ENCODE data around the gene ACTRT1.

ACTRT1 gene

DNA sequence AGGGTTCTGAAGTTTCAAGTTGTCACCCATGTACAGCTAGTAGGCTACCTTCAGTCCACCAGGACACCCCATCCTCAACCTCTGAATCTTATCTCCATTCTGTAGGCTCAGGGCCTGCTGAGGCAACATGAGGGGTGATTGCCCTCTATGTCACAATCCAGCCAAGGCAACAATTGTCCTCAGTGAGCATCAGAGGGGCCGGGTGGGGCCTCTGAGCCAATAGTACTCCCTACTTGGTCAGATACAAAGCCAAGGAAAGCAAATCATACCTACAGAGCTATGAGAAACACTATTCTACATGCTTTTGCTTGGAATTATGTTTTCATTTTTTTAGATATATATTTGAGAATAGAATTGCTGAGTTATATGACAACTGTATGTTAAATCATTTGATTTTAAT lies at the start of gene ACTRT1:
Gene ACTRT1 (minus strand): TSS at position 101 of the 400 bp plus-strand sequence. CDS start 197 bp downstream, outside the sequence.
- DNase-seq (ENCODE audit: low read depth), result no peak

DNA sequence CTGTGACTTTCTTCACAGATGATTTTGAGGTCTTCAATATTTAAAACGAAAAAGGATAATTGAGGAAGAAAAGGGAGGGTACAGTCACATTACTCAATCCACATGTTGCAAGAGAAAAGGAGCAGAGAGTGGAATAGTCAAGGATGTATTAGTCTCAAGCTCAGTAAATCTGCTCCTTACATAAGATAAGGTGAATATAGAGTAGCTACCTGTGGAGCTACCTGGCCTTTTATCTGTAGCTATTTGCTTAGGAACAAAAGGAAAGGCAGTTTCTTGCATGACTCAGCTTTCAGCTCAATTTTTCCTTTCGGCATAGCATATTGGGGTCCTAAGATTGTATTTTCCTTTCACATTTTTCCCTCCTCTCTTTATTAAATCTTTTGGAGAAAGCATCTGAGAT lies 26.3 kb upstream of the ACTRT1 start:
- no peak for DNase-seq (ENCODE audit: low read depth)

DNA sequence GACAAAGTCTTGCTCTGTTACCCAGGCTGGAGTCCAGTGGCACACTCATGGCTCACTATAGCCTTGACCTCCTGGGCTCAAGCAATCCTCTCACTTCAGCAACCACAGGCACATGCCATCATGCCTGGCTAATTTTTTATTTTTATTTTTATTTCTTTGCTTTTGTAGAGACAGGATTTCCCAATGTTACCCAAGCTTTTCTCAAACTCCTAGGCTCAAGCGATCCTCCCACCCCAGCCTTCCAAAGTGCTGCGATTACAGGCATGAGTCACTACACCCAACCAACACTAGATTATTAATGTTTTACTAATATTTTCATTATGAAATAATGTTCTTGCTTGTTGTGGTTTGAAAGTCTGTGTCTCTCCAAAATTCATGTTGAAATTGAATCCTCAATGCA lies 5.2 kb upstream of the ACTRT1 start:
- no peak for DNase-seq (ENCODE audit: low read depth)

DNA sequence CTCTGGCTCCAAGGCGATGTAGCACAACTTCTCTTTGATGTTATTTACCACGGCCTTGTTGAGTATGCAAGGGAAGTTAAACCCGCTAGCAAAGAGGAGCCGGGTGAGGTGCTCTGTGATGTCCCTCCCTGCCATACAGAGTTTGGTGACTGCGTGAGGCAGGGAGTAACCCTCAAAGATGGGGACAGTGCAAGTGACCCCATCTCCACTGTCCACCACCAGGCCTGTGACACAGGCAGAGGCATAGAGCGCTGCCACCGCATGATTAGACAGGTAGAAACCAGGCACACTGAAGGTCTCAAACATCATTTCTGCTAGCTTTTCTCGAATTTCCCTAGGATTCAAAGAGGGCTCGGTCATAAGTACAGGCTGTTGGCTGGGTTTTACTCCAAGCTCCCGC lies 677 bp downstream of the ACTRT1 start:
- no peak for DNase-seq (ENCODE audit: low read depth)

DNA sequence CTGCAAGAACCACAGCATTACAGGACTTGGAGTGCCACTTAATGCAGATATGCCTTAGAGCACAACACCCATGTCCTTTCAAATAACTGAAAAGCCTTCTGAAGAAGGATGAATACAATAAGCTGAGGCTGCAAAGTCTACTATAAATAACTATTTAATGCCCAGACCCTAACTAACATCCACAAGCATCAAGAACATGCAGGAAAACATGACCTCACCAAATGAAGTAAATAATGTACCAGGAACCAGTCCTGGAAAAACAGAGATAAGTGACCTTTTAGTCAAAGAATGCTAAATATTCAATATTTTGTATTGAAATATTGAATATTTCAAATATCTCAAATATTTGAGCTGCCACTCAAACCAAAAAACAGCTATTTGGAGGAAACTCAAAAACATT lies 16.9 kb downstream of the ACTRT1 start:
- DNase-seq (ENCODE audit: low read depth), result no peak

DNA sequence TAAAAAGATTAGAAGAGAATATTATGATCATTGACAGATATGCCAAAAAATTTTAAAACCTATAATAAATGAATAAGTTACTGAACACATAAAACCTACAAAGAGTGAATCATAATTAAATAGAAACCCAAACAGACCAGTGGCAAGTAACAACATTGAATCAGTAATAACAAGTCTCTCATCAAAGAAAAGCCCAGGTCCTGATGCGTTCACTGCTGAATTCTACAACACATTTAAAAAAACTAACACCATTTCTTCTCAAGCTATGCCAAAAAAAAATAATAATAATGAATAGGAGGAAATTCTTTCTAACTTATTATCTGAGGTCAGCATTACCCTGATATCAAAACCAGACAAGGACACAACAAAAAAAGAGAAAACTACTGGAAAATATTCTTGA lies 30.6 kb downstream of the ACTRT1 start:
- DNase-seq (ENCODE audit: low read depth), result no peak

DNA sequence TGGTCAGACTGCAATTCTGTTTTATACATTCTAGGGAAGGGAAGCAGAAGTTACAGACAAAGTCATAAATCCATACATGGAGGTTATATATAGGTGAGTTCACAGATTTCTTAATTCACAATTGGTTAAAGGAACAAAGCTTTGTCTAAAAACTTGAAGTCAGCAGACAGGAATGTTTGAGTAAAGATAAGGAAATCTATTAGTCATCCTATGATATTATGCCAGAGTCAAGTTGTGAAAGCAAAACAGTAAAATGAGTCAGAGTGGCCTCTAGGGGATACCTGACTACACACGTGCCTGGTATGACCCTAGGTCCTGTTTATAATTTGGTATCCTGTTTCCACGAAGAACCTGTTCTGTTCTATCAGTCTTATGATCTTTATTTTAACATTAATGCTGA lies 31.5 kb downstream of the ACTRT1 start:
- DNase-seq (ENCODE audit: low read depth), result no peak

DNA sequence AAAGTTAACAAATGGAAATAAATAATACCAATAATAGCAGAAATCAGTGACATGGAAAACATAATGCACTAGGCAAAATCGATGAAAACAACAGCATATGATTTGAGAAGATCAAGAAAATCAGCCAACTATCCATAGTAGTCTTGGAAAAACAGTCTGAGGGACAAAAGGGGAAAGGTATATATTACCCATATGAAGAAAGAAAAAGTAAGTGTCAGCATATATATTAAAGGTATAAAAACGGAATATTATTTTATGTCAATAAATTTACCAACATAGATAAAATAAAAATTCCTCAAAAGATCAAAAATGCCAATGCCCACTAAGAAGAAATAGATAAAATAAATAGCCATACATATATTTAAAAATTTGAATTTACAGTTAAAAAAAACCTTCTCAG lies 33.0 kb downstream of the ACTRT1 start:
- no peak for DNase-seq (ENCODE audit: low read depth)

DNA sequence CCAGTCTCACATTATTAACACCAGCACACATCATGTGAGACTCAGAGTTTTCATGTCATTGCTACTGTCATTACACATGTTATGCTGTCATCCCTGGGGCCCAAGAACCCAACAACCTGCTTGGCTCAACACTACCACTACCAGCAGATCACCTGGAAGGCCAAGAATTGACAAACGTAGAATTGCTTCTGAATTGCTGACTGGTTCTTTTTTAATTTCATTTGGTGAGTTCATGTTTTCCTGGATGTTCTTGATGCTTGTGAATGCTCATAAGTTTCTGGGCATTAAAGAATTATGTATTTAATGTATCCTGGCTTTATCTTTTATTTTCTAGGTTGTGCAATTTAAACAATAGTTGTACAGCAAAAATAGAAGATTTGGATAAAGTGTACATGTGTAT lies 40.2 kb downstream of the ACTRT1 start:
- no peak for DNase-seq (ENCODE audit: low read depth)

DNA sequence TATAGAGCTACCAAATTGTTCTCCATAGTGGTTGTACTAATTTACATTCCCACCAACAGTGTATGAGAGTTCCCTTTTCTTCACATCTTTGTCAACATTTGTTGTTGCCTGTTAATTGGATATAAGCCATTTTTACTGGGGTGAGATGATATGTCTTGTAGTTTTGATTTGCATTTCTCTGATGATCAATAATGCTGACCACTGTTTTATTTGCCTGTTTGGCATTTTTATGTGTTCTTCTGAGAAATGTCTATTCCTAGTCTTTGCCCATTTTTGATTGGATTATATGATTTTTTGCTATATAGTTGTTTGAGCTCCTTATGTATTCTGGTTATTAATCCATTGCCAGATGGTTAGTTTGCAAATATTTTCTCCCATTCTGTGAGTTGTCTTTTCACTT lies 44.3 kb downstream of the ACTRT1 start:
- no peak for DNase-seq (ENCODE audit: low read depth)
